BE2C (cell line): ENCODE results near the gene GPA33.

Experiments used
- DNase-seq: peaks from one replicate; pipeline ENCODE4 v3.0.0-alpha.2; 2020
- H3K27me3 ChIP-seq: fragments of 250-450 bp; sonication (Bioruptor Pico); 2 replicates; pipeline ENCODE4 v1.5.1; 2020; ENCODE audit warnings: mild to moderate bottlenecking
- H3K36me3 ChIP-seq: fragments of 250-450 bp; sonication (Bioruptor Pico); 2 replicates; pipeline ENCODE4 v1.5.1; 2020; ENCODE audit warnings: mild to moderate bottlenecking
- H3K4me1 ChIP-seq: fragments of 250-450 bp; sonication (Bioruptor Pico); 2 replicates; pipeline ENCODE4 v1.5.1; 2020
- H3K4me3 ChIP-seq: 2 replicates; pipeline ENCODE4 v1.5.1; 2011; ENCODE audit warnings: low read depth, low read length
- H3K9me3 ChIP-seq: fragments of 250-450 bp; sonication (Bioruptor Pico); 2 replicates; pipeline ENCODE4 v1.5.1; 2020
- CTCF ChIP-seq: IDR thresholded peaks from 2 replicates; pipeline ENCODE4 v1.5.1; 2012; ENCODE audit warnings: mild to moderate bottlenecking, low read depth, low read length

Gene GPA33

GRCh38 chr1:167086768-167087167 is 3.4 kb downstream of the GPA33 start:
- Histone ChIP-seq H3K9me3 (no peaks in the 10 kb centered on the region), H3K36me3 (no peaks in the 10 kb centered on the region), H3K4me3 (no peak overlapping the region), H3K27me3 (peaks cover 1% of the 10 kb centered on the region), H3K4me1 (peaks cover 4% of the 10 kb centered on the region; the same call in 1 of the 2 replicates)
- no peak for DNase-seq
- TF ChIP-seq CTCF = no peak

- Histone ChIP-seq H3K27me3 (peaks cover 9% of the 10 kb centered on the region), H3K4me1 (peaks cover 4% of the 10 kb centered on the region; the same call in 1 of the 2 replicates), H3K36me3 (no peaks in the 10 kb centered on the region), H3K4me3 (no peak overlapping the region), H3K9me3 (no peaks in the 10 kb centered on the region)
- DNase-seq = no peak
- no peak for TF ChIP-seq CTCF
These were observed 4.1 kb downstream of the GPA33 start for GRCh38 chr1:167086033-167086432.

- peaks cover 21% of the 10 kb centered on the region for H3K27me3 ChIP-seq
- no peaks in the 10 kb centered on the region for H3K9me3 ChIP-seq
- H3K36me3 ChIP-seq = no peaks in the 10 kb centered on the region
- peaks cover 4% of the 10 kb centered on the region; the same call in 1 of the 2 replicates for H3K4me1 ChIP-seq
- DNase-seq = no peak
- TF ChIP-seq CTCF = no peak
- no peak overlapping the region for H3K4me3 ChIP-seq
These were observed 5.4 kb downstream of the GPA33 start for GRCh38 chr1:167084757-167085156.

- TF ChIP-seq CTCF = no peak
- Histone ChIP-seq H3K27me3 (peaks cover 27% of the 10 kb centered on the region), H3K4me3 (no peak overlapping the region), H3K4me1 (peaks cover 4% of the 10 kb centered on the region; the same call in 1 of the 2 replicates), H3K36me3 (no peaks in the 10 kb centered on the region), H3K9me3 (no peaks in the 10 kb centered on the region)
- DNase-seq = no peak
These were observed 6.3 kb downstream of the GPA33 start for GRCh38 chr1:167083871-167084270.

GRCh38 chr1:167083066-167083665 is 7.0 kb downstream of the GPA33 start:
- no peak for TF ChIP-seq CTCF
- H3K4me3 ChIP-seq = no peak overlapping the region
- H3K36me3 ChIP-seq = no peaks in the 10 kb centered on the region
- peaks cover 4% of the 10 kb centered on the region; the same call in 1 of the 2 replicates for H3K4me1 ChIP-seq
- peak; percentile 66 for DNase-seq
- H3K27me3 ChIP-seq = peaks cover 32% of the 10 kb centered on the region
- no peaks in the 10 kb centered on the region for H3K9me3 ChIP-seq

- Histone ChIP-seq H3K36me3 (no peaks in the 10 kb centered on the region), H3K27me3 (peaks cover 35% of the 10 kb centered on the region), H3K4me3 (no peak overlapping the region), H3K4me1 (peaks cover 4% of the 10 kb centered on the region; the same call in 1 of the 2 replicates), H3K9me3 (no peaks in the 10 kb centered on the region)
- DNase-seq = no peak
- TF ChIP-seq CTCF = no peak
These were observed 7.6 kb downstream of the GPA33 start for GRCh38 chr1:167082511-167083027.
